ENCODE data around the gene DCBLD2. TPM values are rescaled to one million over a fixed set of nuclear protein-coding genes. Genes with fewer than 3 reads are reported as not detected.

Gene DCBLD2
- total and polyA plus RNA-seq, 2 donors (not counting 3 experiments of a cell fraction or from before 2014, with no cell fraction given) = 28.7 to 77.3 TPM

DNA sequence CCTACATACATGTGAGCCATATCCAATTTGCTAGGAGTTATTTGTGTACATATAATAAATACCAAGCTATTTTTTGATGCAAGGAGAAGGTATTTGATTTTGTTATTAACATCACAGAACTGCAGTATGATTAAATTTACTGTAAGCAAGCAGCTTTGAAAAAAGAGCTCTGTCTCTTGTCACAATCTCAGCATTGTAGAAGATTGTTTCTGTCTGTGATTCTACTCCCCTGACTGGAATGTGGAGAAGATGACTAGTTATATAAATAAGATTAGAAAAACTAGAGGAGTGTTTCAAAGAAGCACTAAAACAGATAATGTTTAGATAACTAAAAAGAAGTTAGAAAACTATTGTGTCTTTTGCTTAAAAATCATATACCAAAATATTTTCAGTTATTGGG lies 17.1 kb upstream of the DCBLD2 start:
- Histone ChIP-seq H3K9ac (replicated peaks; ENCODE audit: extremely low read depth, insufficient read depth, low read length) (no peak overlapping the region), H3K36me3 (ENCODE audit: control insufficient read depth in 2 of 2, extremely low read depth in 1 of 2, insufficient read depth in 2 of 2, low read length in 2 of 2) (no peaks in the 10 kb centered on the region), H3K4me2 (ENCODE audit: insufficient read depth, low read length) (no peak overlapping the region), H3K4me3 (replicated peaks in 1 of 3; ENCODE audit: insufficient read depth in 1 of 3, low read depth in 1 of 3, low read length in 3 of 3) (no peak overlapping the region), H4K20me1 (replicated peaks; ENCODE audit: control insufficient read depth, extremely low read depth, insufficient read depth, low read length) (no peaks in the 10 kb centered on the region), H2AFZ (ENCODE audit: low read depth, low read length) (no peak overlapping the region), H3K9me3 (replicated peaks; ENCODE audit: control insufficient read depth, insufficient read depth, low read length) (no peaks in the 10 kb centered on the region), H3K27ac (ENCODE audit: insufficient read depth, low read depth, low read length) (no peak overlapping the region), H3K79me2 (ENCODE audit: control insufficient read depth, insufficient read depth, low read length) (no peaks in the 10 kb centered on the region), H3K27me3 (ENCODE audit: control insufficient read depth in 2 of 2, insufficient read depth in 2 of 2, low read length in 2 of 2) (no peaks in the 10 kb centered on the region), H3K9me1 (replicated peaks; ENCODE audit: control insufficient read depth, extremely low read depth, insufficient read depth, low read length) (no peaks in the 10 kb centered on the region), H3K4me1 (ENCODE audit: control insufficient read depth, extremely low read depth, insufficient read depth, low read length) (peaks cover 14% of the 10 kb centered on the region)
- no peak for FAIRE-seq
- dilution Hi-C loops (cut with MboI; ENCODE audit: extremely low pct_ligation_motif_present, low sequenced_read_pairs) = no loop called here
- TF ChIP-seq POLR2A (IDR thresholded peaks at IDR 0.05; ENCODE audit: low read depth, low read length) = no peak
- TF ChIP-seq EZH2 (IDR thresholded peaks at IDR 0.05; ENCODE audit: borderline replicate concordance, low read depth, low read length, severe bottlenecking) = no peak
- no TSS peak for BruUV-seq (replicated peaks)
- CTCF ChIA-PET = interaction anchor here (1.1 kb wide), 2 partner anchors 27 to 75 kb away, joined by 3 to 5 read pairs; no protein-coding TSS in a partner anchor
- DNase-seq (ENCODE audit: low read depth, low spot score) = no peak
- intact Hi-C loops (cut with micrococcal nuclease) = no loop called here
- POLR2A ChIA-PET = no interaction called here

DNA sequence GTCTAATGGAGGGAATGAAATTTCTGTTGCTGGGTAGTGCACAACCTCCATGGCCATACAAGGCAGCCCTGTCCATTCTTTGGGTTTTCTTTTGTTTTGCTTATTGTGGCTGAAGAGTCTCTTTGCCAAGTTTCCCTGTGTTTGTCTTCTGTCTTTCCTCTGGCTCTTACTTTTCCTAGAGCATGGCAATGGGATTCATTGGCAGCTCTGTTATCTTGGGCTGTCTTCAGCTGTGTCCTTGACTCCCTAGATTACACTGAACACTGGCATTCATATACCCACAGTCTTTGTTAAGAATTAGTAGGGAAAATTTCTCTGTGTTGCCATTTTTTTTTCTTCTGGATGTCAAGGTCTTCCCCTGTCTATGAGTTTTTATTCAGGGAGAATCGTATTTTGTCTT lies 16.1 kb upstream of the DCBLD2 start:
- Histone ChIP-seq H3K27ac (ENCODE audit: insufficient read depth, low read depth, low read length) (no peak overlapping the region), H2AFZ (ENCODE audit: low read depth, low read length) (no peak overlapping the region), H3K4me3 (replicated peaks in 1 of 3; ENCODE audit: insufficient read depth in 1 of 3, low read depth in 1 of 3, low read length in 3 of 3) (no peak overlapping the region), H3K4me1 (ENCODE audit: control insufficient read depth, extremely low read depth, insufficient read depth, low read length) (peaks cover 9% of the 10 kb centered on the region), H3K36me3 (ENCODE audit: control insufficient read depth in 2 of 2, extremely low read depth in 1 of 2, insufficient read depth in 2 of 2, low read length in 2 of 2) (no peaks in the 10 kb centered on the region), H4K20me1 (replicated peaks; ENCODE audit: control insufficient read depth, extremely low read depth, insufficient read depth, low read length) (no peaks in the 10 kb centered on the region), H3K4me2 (ENCODE audit: insufficient read depth, low read length) (no peak overlapping the region), H3K27me3 (ENCODE audit: control insufficient read depth in 2 of 2, insufficient read depth in 2 of 2, low read length in 2 of 2) (no peaks in the 10 kb centered on the region), H3K9me1 (replicated peaks; ENCODE audit: control insufficient read depth, extremely low read depth, insufficient read depth, low read length) (no peaks in the 10 kb centered on the region), H3K9me3 (replicated peaks; ENCODE audit: control insufficient read depth, insufficient read depth, low read length) (no peaks in the 10 kb centered on the region), H3K9ac (replicated peaks; ENCODE audit: extremely low read depth, insufficient read depth, low read length) (no peak overlapping the region), H3K79me2 (ENCODE audit: control insufficient read depth, insufficient read depth, low read length) (no peaks in the 10 kb centered on the region)
- DNase-seq (ENCODE audit: low read depth, low spot score) (no peak), FAIRE-seq (no peak)
- no TSS peak for BruUV-seq (replicated peaks)
- dilution Hi-C loops (cut with MboI; ENCODE audit: extremely low pct_ligation_motif_present, low sequenced_read_pairs) = no loop called here
- intact Hi-C loops (cut with micrococcal nuclease) = no loop called here
- POLR2A ChIA-PET = no interaction called here
- CTCF ChIA-PET = no interaction called here
- TF ChIP-seq EZH2 (IDR thresholded peaks at IDR 0.05; ENCODE audit: borderline replicate concordance, low read depth, low read length, severe bottlenecking) (no peak), GATA2 (IDR thresholded peaks at IDR 0.05; ENCODE audit: insufficient read depth, insufficient read length, low read depth, low read length) (no peak), JUN (IDR thresholded peaks at IDR 0.05; ENCODE audit: borderline replicate concordance, insufficient read depth, insufficient read length, low read depth) (no peak), POLR2A (IDR thresholded peaks at IDR 0.05; ENCODE audit: low read depth, low read length) (no peak), FOS (IDR thresholded peaks at IDR 0.05; ENCODE audit: borderline replicate concordance, insufficient read depth, low read length) (no peak), POLR2AphosphoS5 (IDR thresholded peaks at IDR 0.05; ENCODE audit: insufficient read depth, low read depth, low read length) (no peak), MYC (IDR thresholded peaks at IDR 0.05; ENCODE audit: low read depth, low read length) (no peak)
- TF ChIP-seq, protein P1, sequence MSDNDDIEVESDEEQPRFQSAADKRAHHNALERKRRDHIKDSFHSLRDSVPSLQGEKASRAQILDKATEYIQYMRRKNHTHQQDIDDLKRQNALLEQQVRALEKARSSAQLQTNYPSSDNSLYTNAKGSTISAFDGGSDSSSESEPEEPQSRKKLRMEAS (IDR thresholded peaks at IDR 0.05; ENCODE audit: insufficient read depth, insufficient read length) = no peak
- TF ChIP-seq, protein P2, sequence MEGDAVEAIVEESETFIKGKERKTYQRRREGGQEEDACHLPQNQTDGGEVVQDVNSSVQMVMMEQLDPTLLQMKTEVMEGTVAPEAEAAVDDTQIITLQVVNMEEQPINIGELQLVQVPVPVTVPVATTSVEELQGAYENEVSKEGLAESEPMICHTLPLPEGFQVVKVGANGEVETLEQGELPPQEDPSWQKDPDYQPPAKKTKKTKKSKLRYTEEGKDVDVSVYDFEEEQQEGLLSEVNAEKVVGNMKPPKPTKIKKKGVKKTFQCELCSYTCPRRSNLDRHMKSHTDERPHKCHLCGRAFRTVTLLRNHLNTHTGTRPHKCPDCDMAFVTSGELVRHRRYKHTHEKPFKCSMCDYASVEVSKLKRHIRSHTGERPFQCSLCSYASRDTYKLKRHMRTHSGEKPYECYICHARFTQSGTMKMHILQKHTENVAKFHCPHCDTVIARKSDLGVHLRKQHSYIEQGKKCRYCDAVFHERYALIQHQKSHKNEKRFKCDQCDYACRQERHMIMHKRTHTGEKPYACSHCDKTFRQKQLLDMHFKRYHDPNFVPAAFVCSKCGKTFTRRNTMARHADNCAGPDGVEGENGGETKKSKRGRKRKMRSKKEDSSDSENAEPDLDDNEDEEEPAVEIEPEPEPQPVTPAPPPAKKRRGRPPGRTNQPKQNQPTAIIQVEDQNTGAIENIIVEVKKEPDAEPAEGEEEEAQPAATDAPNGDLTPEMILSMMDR (IDR thresholded peaks at IDR 0.05; ENCODE audit: extremely low read depth in 1 of 2, insufficient read depth in 1 of 2, low read depth in 1 of 2, low read length in 2 of 2) = no peak
